HepG2 (cell line): ENCODE results near the gene CNTFR. TPM values are rescaled to one million over a fixed set of nuclear protein-coding genes. Genes with fewer than 3 reads are reported as not detected.

Source experiments
- BCL3 ChIP-seq: sonication (generic); formaldehyde crosslinking; IDR thresholded peaks from 2 replicates; pipeline ENCODE4 v1.5.1; 2020; ENCODE audit warnings: mild to moderate bottlenecking, missing genetic modification reagents, moderate library complexity
- DNMT3B ChIP-seq: conservative IDR thresholded peaks from 2 replicates; pipeline ENCODE4 v1.6.1; 2016; ENCODE audit warnings: missing biosample characterization, control low read depth
- FIP1L1 ChIP-seq: fragments of 200-400 bp; formaldehyde crosslinking; IDR thresholded peaks from 2 replicates; pipeline ENCODE4 v1.6.1; 2018; ENCODE audit warnings: low read depth, mild to moderate bottlenecking, low read length, moderate library complexity, borderline replicate concordance; ENCODE audit not compliant: insufficient read depth
- GABPA ChIP-seq, 2 experiments: IDR thresholded peaks; 2 replicates each; pipeline ENCODE4 v1.6.1; 2011 to 2016; ENCODE audit warnings: low read depth in 2 of 2, low read length in 1 of 2, missing biosample characterization in 1 of 2, missing genetic modification characterization in 1 of 2
- GATA4 ChIP-seq: sonication (generic); IDR thresholded peaks from 2 replicates; pipeline ENCODE4 v1.6.1; 2016; ENCODE audit warnings: antibody characterized with exemption, low read depth, borderline replicate concordance
- HINFP ChIP-seq: sonication (generic); formaldehyde crosslinking; IDR thresholded peaks from 2 replicates; pipeline ENCODE4 v1.4.0; 2020; ENCODE audit warnings: low read depth, mild to moderate bottlenecking, missing genetic modification reagents
- IKZF5 ChIP-seq: IDR thresholded peaks from 2 replicates; pipeline ENCODE4 v1.6.1; 2018; ENCODE audit warnings: missing genetic modification reagents, mild to moderate bottlenecking, missing compliant biosample characterization
- NFATC3 ChIP-seq: sonication (generic); formaldehyde crosslinking; IDR thresholded peaks from 2 replicates; pipeline ENCODE4 v1.5.1; 2020; ENCODE audit warnings: mild to moderate bottlenecking, missing genetic modification reagents
- SNAPC4 ChIP-seq: sonication (generic); formaldehyde crosslinking; IDR thresholded peaks from 2 replicates; pipeline ENCODE4 v1.4.0; 2020; ENCODE audit warnings: mild to moderate bottlenecking, missing genetic modification reagents
- ZHX1 ChIP-seq: sonication (generic); formaldehyde crosslinking; IDR thresholded peaks from 2 replicates; pipeline ENCODE4 v1.8.1; 2022; ENCODE audit warnings: low read depth, mild to moderate bottlenecking, missing genetic modification reagents
- ZNF256 ChIP-seq: sonication (generic); formaldehyde crosslinking; conservative IDR thresholded peaks from 2 replicates; pipeline ENCODE4 v1.4.0; 2020; ENCODE audit warnings: missing genetic modification reagents
- ZNF484 ChIP-seq: sonication (generic); formaldehyde crosslinking; IDR thresholded peaks from 2 replicates; pipeline ENCODE4 v1.5.1; 2020; ENCODE audit warnings: mild to moderate bottlenecking, low read depth, missing genetic modification reagents, borderline replicate concordance
- ZNF501 ChIP-seq: sonication (generic); formaldehyde crosslinking; IDR thresholded peaks from 2 replicates; pipeline ENCODE4 v1.5.1; 2020; ENCODE audit warnings: mild to moderate bottlenecking, moderate library complexity, missing genetic modification reagents
- ZNF766 ChIP-seq: sonication (generic); formaldehyde crosslinking; IDR thresholded peaks from 2 replicates; pipeline ENCODE4 v1.5.0; 2020; ENCODE audit warnings: missing genetic modification reagents, borderline replicate concordance
- ZNF879 ChIP-seq: sonication (generic); formaldehyde crosslinking; IDR thresholded peaks from 2 replicates; pipeline ENCODE4 v1.8.1; 2023; ENCODE audit warnings: missing genetic modification reagents
- polyA plus RNA-seq, 8 experiments: library from polyadenylated mRNA; depleted of rRNA in 3 of 8; stranded (reverse) in 7 of 8; unstranded in 1 of 8; fragments of >200 nt; fragmentation: Illumina TruSeq in 4 of 8; extraction: Trizol in 4 of 8; gene quantifications; 2 replicates each; pipeline versions ENCODE4 v1.2.1 to v1.2.3, GENCODE V29; 2011 to 2016; ENCODE audit warnings: low read depth in 4 of 8, missing spikeins in 1 of 8, mixed read lengths in 1 of 8; ENCODE audit not compliant: insufficient read depth in 1 of 8
- total RNA-seq, 5 experiments: library from RNA; depleted of rRNA; stranded (reverse); fragments of >200 nt; fragmentation: Illumina TruSeq; extraction: Trizol; gene quantifications; 2 replicates each; pipeline ENCODE4 v1.2.3, GENCODE V29; 2016; ENCODE audit warnings: low read depth in 1 of 5

Gene CNTFR
- total and polyA plus RNA-seq, 2 of the 13 experiments (the other 11 are each of a cell fraction or from before 2014, with no cell fraction given): not detected

- TF ChIP-seq SNAPC4 (CRISPR knock-in tag): no peak
- TF ChIP-seq NFATC3 (CRISPR knock-in tag): no peak
- no peak for TF ChIP-seq HINFP
- peak; percentile 75; the same call in 1 of the 2 replicates for TF ChIP-seq GATA4
- TF ChIP-seq FIP1L1: no peak
- TF ChIP-seq GABPA (IDR thresholded peaks at IDR 0.05; ENCODE audit: low read depth, low read length): no peak
- TF ChIP-seq GABPA (CRISPR knock-in tag; IDR thresholded peaks at IDR 0.05; ENCODE audit: low read depth): no peak
- TF ChIP-seq ZNF256 (CRISPR knock-in tag): no peak
- TF ChIP-seq DNMT3B (CRISPR knock-in tag): no peak
- no peak; the same call in 1 of the 2 replicates for TF ChIP-seq BCL3 (CRISPR knock-in tag)
- TF ChIP-seq ZHX1 (CRISPR knock-in tag): no peak
- no peak for TF ChIP-seq ZNF484 (CRISPR knock-in tag)
- TF ChIP-seq ZNF879 (CRISPR knock-in tag): peak; percentile 77; the same call in 1 of the 2 replicates
- TF ChIP-seq ZNF501: peak; percentile 68; the same call in 1 of the 2 replicates
- 0 out of 2 replicates have a peak, but pooled peaks have one; percentile 55 for TF ChIP-seq IKZF5 (CRISPR knock-in tag)
- TF ChIP-seq ZNF766: no peak
These were observed 22.6 kb upstream of the CNTFR start, which contains the start of gene RPP25L (continued) for GRCh38 chr9:34611811-34612787.
